Bronchial epithelial cell (primary cell): ENCODE results near the gene CPB2. TPM values are rescaled to one million over a fixed set of nuclear protein-coding genes. Genes with fewer than 3 reads are reported as not detected.

ENCODE experiments used
- DNase-seq: peaks from one replicate; pipeline ENCODE4 v3.0.0-alpha.2; 2010; ENCODE audit warnings: low read depth
- FAIRE-seq: peaks from 2 replicates; lab custom pipeline; 2011; peaks lifted over from hg19 to GRCh38; lab: Jason Lieb, UNC
- H3K27me3 ChIP-seq: 2 replicates; pipeline ENCODE4 v1.5.1; 2011; ENCODE audit warnings: low read length; ENCODE audit not compliant: control insufficient read depth, insufficient read depth
- H3K36me3 ChIP-seq: 2 replicates; pipeline ENCODE4 v1.5.1; 2011; ENCODE audit warnings: low read length; ENCODE audit not compliant: control insufficient read depth, insufficient read depth
- H3K4me3 ChIP-seq: 2 replicates; pipeline ENCODE4 v1.5.1; 2011; ENCODE audit warnings: mild to moderate bottlenecking, low read depth, low read length, control low read depth
- CTCF ChIP-seq: IDR thresholded peaks from 2 replicates; pipeline ENCODE4 v1.5.1; 2011; ENCODE audit warnings: mild to moderate bottlenecking, moderate library complexity, low read length, control low read depth, inconsistent platforms; ENCODE audit not compliant: insufficient read depth, severe bottlenecking
- total RNA-seq: library from RNA; depleted of rRNA; stranded (reverse); fragments of >200 nt; gene quantifications from 2 replicates; pipeline ENCODE4 v1.2.1, GENCODE V29; 2014

The CPB2 gene
- total RNA-seq, 1 donor from 2014 or later = not detected

DNA sequence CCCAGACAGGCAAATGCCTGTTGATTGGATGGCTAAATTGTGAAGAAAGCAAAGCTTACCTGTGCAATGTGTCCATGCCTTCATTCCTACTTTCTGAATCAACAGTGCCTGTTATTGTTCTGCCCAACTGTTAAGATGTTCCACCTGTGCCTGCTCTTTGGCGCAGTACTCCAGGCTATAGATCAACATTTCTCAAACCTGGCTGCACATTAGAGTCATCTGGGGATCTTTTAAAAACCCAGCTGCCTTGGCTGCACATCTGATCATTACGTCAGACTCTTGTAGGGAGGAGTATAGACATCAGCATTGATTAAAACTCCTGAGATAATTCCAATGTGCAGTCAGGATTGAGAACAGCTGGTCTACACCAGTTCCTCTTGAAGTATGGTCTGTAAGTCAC lies 16.2 kb upstream of the CPB2 start:
- no peak for TF ChIP-seq CTCF
- H3K36me3 ChIP-seq = no peaks in the 10 kb centered on the region
- H3K27me3 ChIP-seq = no peaks in the 10 kb centered on the region
- H3K4me3 ChIP-seq = no peak overlapping the region
- DNase-seq (no peak), FAIRE-seq (no peak)

DNA sequence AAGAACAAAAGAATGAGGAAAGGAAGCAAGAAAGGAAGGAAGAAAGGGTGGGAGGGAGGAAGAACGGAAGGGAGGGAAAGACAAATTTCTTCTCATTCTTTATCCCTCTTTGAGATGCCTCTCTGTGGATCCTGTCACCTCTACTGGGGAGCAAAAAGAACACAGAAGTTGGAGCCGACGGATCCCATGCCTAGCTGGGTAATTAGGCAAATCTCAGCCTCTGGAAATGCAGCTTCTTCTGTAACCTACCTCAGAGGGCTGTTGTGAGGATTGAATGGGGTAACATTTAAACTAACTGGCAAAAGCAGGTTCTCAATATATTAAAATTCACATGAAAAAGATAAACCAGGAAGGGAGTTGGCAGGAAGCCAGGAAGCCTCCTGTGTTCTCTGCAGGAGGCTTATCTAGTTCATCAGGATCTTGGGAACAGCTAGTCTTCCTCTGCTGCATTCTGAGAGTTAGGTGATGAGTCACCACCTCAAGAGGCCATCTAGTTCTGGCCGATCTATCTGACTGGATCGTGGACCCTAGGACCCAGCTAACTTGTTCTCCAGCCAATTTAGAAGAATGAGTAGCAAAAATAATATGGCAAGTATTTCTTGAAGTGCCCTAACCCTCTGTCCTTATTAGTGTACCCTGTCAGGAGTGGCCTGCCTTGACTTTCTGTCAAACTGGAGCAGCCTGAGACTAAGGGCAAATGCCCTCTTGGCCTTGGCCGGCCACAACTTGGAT lies 15.2 kb upstream of the CPB2 start:
- Histone ChIP-seq H3K36me3 (no peaks in the 10 kb centered on the region), H3K27me3 (no peaks in the 10 kb centered on the region), H3K4me3 (no peak overlapping the region)
- no peak for TF ChIP-seq CTCF
- no peak for FAIRE-seq
- DNase-seq = peak; percentile 52

DNA sequence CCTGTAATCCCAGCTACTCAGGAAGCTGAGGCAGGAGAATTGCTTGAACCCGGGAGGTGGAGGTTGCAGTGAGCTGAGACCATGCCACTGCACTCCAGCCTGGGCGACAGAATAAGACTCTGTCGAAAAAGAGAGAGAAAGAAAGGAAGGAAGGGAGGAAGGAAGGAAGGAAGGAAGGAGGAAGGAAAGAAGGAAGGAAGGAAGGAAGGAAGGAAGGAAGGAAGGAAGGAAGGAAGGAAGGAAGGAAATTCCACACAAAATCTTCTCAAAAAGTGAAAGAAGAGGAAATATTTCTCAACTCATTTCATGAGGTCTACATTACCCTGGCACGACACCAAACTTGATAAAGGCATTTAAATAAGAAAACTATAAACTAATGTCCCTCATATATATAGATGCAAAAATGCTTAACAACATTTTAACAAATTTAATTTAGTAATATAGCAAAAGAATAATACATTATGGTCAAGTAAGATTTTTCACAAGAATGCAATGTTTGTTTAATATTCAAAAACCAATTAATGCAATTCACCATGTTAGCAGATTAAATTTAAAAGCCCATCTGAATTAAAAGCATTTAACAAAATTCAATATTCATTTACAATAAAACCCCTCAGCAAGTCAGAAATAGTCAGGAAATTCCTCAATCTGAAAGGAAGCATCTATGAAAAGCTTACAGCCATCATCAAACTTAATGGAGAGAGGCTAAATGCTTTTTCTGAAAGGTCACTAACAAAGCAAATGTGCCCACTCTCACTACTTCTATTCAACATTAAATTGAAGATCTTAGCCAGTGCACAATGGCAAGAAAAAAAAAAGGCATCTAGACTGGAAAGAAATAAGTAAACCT lies 12.0 kb upstream of the CPB2 start:
- FAIRE-seq = no peak
- no peaks in the 10 kb centered on the region for H3K27me3 ChIP-seq
- TF ChIP-seq CTCF = no peak
- no peak for DNase-seq
- no peaks in the 10 kb centered on the region for H3K36me3 ChIP-seq
- no peak overlapping the region for H3K4me3 ChIP-seq

GRCh38 chr13:46114613-46115012 lies 9.8 kb upstream of the CPB2 start:
- Histone ChIP-seq H3K36me3 (no peaks in the 10 kb centered on the region), H3K27me3 (no peaks in the 10 kb centered on the region), H3K4me3 (no peak overlapping the region)
- FAIRE-seq (no peak), DNase-seq (no peak)
- TF ChIP-seq CTCF = no peak

GRCh38 chr13:46113596-46113995 lies 8.8 kb upstream of the CPB2 start:
- Histone ChIP-seq H3K4me3 (no peak overlapping the region), H3K36me3 (no peaks in the 10 kb centered on the region), H3K27me3 (no peaks in the 10 kb centered on the region)
- DNase-seq (peak; percentile 78), FAIRE-seq (no peak)
- TF ChIP-seq CTCF = no peak
